HG03460 (cell line): Measurements from ENCODE around the gene THSD4.

ENCODE experiments used
- ATAC-seq: cut with Tn5 transposase; IDR thresholded peaks from one replicate; pipeline ENCODE4 v1.9.1; 2021; ENCODE audit not compliant: unreplicated experiment

The THSD4 gene

GRCh38 chr15:71808311-71809020 is 693.2 kb downstream of the THSD4 start:
- no peak for ATAC-seq

DNA sequence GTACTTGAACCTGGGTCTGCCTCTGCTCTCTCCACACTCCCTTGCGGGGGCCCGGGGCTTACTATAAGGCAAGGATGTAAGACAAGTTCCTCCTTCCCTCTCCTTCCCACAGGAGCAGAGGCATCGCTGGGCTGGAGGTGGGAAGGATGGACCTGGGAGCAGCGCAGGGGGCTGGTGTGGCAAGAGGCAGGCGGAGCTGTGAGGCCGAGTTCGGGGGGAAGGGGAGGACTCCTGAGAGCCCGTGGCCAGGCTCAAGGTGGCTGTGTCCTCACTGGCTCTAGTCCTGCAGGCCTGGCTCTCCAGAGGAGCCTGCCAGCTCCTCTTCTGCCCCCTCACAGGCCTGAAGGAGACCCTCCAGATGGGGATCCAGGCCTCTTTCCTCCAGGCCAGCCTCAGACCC is 694.1 kb downstream of the THSD4 start:
- no peak for ATAC-seq

DNA sequence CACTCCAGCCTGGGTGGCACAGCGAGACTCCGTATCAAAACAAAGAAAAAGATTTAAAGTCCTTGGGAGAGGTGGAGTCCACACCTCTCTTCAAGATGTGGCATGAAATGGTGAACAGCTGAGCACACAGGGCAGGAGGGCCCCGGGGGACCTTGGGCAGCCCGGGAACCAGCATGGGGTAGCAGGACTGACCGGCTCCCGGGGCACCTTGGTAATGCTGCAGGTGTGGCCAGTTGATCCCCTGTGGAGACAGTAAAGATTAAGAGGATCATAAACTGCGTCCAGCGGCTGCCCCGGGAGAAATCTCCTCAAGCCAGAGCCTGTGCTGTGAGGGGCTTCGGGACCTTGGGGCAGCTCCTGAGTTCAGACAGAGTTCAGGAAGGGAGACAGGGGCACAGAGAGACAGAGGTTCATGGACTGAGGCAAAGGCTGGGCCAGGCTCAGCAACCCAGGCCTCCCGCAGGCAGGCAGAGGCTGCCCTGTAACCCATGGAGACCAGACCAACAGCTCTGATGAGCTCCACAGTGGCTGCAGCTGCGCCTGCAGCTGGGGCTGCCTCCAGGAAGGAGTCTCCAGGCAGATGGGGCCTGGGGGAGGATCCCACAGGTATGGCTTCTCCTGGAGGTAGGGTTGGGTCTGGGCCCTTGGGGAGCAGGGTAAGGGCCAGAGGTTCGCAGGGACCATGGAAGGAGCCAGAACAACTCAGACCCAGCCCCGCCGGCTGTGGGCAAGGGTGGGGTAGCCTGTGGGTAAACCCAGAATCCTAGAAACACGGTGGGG is 695.2 kb downstream of the THSD4 start, which contains the start of gene NR2E3:
Gene NR2E3 (plus strand): TSS at position 299 of the 780 bp plus-strand sequence. CDS start 190 bp downstream, at position 489.
- no peak for ATAC-seq

- no peak for ATAC-seq
These were observed 695.9 kb downstream of the THSD4 start for GRCh38 chr15:71811036-71811736.

GRCh38 chr15:71811752-71812735 is 696.8 kb downstream of the THSD4 start:
- no peak for ATAC-seq

DNA sequence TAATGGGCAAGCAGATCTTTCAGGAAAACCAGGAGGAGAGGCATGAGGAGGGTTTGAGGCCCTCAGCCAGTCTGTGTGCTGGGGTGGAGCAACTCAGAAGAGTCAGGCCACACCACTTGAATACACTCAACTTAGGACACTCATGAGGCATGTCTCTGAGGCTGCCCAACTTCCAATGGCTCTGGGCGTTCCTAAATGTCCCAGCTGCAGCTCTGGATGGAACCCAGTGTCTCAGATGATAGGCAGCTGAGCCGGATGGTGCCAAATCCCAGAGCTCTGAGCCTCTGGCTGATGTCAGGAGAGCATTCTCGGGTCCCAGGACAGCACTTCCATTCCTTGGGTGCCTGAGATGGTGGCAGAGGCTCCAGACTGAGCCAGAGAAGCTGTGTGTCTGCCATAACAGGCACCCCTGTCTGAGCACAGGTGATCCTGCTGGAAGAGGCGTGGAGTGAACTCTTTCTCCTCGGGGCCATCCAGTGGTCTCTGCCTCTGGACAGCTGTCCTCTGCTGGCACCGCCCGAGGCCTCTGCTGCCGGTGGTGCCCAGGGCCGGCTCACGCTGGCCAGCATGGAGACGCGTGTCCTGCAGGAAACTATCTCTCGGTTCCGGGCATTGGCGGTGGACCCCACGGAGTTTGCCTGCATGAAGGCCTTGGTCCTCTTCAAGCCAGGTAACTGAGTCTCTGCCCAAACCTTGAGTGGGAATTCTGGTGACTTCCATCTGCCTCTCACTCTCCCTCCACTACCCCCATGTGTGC is 697.9 kb downstream of the THSD4 start:
- ATAC-seq = no peak

- ATAC-seq = no peak
These were observed 698.6 kb downstream of the THSD4 start for GRCh38 chr15:71813723-71814470.

GRCh38 chr15:71815301-71815700 is 700.0 kb downstream of the THSD4 start:
- no peak for ATAC-seq

DNA sequence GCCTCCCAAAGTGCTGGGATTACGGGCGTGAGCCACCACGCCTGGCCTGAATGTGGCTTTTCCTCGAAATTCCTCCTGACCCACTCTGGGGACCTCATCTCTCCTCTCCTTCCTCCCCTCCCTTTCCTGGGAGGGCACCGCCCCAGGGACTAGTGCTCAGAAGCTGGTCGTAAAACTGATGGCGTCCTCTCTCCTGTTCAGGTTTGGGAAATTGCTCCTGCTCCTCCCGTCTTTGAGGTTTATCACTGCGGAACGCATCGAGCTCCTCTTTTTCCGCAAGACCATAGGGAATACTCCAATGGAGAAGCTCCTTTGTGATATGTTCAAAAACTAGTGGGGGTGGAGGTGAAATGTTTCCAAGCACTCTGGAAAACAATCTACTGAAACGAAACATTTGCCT is 702.1 kb downstream of the THSD4 start:
- ATAC-seq = no peak

GRCh38 chr15:71820127-71820526 is 704.9 kb downstream of the THSD4 start:
- ATAC-seq = no peak

- no peak for ATAC-seq
These were observed 706.4 kb downstream of the THSD4 start for GRCh38 chr15:71821547-71822129.

DNA sequence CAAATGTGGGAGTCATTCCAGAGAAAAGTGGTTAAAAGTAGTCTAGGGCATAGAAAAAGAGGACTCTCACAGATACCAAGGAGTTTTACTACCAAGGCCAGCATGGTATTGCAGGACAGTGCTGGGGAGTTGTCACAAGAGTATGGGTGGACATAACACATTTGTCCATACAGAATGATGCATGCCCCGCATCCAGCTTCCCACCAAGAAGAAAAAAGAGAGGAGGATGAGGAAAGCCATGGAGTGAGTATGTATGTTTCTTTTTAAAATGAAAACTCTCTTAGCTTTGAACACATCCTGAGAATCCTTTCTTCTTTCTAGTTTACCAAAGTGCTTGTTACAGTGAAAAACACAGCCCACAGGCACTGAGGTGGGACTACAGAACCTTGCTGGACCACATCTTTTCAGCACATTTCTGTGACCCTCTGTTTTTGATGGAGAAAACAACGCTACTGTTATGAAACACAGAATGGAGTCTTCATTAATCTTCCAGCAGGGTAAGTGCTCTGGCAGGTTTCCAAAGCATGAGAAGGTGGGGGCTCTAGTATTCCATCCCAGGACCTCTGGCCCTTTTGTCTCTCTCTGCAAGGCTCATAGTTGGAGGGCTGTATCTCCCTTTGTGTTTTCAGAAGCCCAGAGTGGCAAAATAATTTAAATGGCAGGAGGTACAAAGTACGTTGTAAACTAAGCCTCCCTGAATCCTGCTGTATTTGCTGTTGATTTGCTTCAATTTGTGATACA is 707.8 kb downstream of the THSD4 start:
- no peak for ATAC-seq

- ATAC-seq = no peak
These were observed 708.5 kb downstream of the THSD4 start for GRCh38 chr15:71823801-71824200.

DNA sequence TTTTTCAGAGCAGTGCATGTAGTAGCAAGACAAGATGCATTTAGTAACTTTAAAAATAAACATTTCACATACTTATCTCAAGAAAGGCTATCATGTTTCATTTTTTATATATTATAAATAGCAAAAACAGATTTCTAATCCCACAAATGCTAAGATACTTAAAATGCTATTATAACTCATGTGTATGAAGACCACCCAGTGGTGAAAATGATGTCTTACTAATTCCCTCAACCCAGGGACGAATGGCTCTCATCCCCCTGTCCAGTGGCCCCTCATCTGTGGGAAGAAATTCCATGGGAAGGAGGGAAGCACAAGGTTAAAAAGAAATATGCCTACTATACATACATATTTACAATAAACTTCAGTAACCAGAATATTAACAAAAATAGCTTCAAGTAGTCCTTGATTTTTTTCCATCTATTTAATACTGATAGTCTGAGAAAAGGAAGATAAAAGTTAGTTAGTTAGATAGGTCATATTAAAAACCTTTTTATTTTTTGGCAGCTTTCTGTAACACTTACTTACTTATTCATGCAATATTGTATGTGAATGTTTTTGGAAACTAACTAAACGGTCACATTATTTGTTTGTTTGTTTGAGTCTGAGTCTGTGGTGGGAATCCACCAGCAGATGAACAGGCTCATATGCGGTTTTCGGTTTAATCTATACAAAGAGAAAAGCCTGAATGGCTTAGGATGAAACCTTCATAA is 709.9 kb downstream of the THSD4 start:
- no peak for ATAC-seq

DNA sequence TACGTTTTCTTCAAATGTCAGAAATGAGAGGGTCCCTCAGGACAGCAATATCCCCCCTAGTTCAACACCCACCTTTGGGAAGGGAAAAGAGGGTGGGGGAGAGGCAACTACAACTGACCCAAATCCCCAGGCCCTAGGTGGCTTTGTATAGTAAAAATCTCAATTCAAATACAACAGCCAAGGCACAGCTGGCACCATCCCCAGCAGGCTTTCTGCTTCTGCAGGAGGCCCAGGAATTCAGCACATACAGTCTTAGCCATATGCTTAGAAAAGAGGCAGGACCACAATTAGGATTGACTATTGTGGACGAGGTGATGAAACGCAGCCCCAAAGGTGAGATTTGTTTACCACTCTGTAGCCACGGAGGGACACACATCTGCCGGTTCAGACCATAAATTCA is 710.9 kb downstream of the THSD4 start:
- ATAC-seq = no peak

- no peak for ATAC-seq
These were observed 715.7 kb downstream of the THSD4 start for GRCh38 chr15:71830981-71831380.
